ELR (cell line): Measurements from ENCODE around the gene ZNRF2.

Experiments
- DNase-seq: peaks from one replicate; pipeline ENCODE4 v3.0.0-alpha.2; 2015; ENCODE audit warnings: low read depth

ZNRF2 gene

GRCh38 chr7:30284298-30285066, at the start of gene ZNRF2:
Gene ZNRF2, plus strand, starts transcription at chr7:30284597. Its CDS starts 761 bp downstream, at chr7:30285358.
- DNase-seq, result peak; percentile 100

- no peak for DNase-seq
Measured at GRCh38 chr7:30237271-30237695, 47.1 kb upstream of the ZNRF2 start.

- DNase-seq, result peak; percentile 14
Measured at GRCh38 chr7:30238721-30239441, 45.5 kb upstream of the ZNRF2 start.

- DNase-seq, result no peak
Measured at GRCh38 chr7:30240106-30240800, 44.1 kb upstream of the ZNRF2 start.

- peak; percentile 45 for DNase-seq
Measured at GRCh38 chr7:30241767-30242166, 42.6 kb upstream of the ZNRF2 start.

- no peak for DNase-seq
Measured at GRCh38 chr7:30244340-30244739, 40.1 kb upstream of the ZNRF2 start.

DNA sequence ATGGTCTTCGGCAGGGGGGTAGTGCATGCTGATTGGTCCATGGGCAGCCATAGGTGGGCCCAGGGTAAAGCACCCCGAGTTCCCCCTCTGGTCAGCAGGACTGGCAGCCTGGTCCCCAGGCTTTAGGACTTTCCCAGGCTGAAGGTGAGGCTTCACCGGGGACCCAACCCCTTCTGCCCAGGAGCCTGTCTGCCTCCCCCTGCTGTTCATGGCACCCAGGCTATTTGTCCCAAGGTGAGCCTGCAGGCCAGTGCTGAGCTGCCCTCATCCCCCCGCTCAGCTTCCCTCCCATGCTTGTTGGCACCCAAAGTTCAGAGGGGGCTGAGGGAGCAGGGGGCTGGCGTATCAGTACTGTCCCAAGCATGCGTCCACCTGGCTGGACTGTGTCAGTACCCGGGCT, 38.5 kb upstream of the ZNRF2 start:
- no peak for DNase-seq

DNA sequence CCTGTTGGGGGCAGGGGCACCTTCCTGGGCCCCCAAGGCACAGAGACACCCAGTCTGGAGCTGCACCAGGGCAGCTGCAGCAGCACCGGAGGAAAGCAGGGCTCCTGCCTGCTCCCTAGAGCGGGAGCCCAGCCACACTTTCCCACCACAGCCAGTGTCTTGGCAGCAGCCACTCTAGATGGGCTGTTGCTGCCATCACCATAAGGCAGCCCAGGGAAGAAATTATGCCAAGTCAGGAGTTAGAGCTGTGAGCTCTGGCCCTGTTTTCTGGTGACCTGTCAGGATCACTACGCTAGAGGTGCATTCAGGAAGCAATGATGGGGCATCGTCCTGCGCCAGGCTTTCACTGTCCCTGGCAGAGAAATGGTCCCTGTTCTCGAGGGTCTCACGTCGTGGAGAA, 38.0 kb upstream of the ZNRF2 start:
- no peak for DNase-seq

- no peak for DNase-seq
Measured at GRCh38 chr7:30247541-30248401, 36.6 kb upstream of the ZNRF2 start.

DNA sequence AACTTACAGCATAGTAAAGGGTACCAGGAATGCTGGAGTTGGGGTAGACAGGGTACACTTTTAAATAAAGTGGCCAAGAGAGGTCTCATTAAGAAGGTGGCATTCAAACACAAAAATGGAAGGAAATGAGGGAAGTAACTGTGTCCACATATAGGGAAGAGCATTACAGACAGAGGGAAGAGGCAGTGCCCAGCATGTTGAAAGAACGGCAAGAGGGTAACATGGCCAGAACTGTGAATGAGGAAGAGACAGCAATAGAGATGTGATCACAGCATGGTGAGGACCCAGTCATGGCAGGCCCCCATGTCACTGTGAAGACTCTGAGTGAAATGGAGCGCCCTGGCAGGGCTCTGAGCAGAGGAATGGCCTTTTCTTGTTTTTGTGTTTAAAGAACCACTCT, 35.1 kb upstream of the ZNRF2 start:
- no peak for DNase-seq

DNA sequence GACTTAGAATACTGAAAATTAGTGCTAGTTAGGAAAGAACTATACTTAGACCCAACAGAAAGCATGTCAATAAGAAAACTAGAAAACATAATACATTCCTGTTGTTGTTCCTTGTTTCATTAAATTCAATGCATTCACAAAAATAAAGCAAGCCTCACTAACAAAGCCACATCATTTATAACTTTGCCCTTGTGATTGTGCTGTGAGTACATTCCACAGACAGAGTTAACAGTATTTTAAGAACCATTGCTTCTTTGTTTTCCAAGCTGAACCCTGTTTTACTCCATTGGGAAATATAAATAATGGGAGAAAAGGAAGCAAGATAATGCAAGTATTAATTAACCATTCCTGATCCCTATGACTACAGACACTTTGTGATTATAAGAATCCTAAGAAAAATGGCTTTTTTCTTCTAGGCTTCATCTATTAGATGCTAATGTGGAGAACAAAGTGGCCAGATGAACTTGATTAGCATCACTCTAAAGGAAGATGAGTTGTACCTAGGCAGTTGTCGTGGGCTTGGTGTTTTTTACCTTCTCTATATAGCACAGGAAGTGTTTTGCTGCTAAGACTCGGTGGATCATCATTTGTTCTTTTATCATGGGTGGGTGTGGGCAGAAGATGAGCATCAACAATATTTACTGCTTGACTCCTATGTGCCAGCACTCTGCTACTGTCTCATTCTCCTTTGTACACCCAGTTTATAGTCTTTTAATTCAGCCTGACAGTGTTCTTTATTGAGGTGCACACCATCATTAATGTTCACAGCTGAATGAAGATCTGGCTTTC, 34.2 kb upstream of the ZNRF2 start:
- no peak for DNase-seq

- no peak for DNase-seq
Measured at GRCh38 chr7:30251708-30252329, 32.6 kb upstream of the ZNRF2 start.

- peak; percentile 53 for DNase-seq
Measured at GRCh38 chr7:30252885-30253795, 31.3 kb upstream of the ZNRF2 start.

- DNase-seq, result no peak
Measured at GRCh38 chr7:30253796-30254165, 30.6 kb upstream of the ZNRF2 start.

DNA sequence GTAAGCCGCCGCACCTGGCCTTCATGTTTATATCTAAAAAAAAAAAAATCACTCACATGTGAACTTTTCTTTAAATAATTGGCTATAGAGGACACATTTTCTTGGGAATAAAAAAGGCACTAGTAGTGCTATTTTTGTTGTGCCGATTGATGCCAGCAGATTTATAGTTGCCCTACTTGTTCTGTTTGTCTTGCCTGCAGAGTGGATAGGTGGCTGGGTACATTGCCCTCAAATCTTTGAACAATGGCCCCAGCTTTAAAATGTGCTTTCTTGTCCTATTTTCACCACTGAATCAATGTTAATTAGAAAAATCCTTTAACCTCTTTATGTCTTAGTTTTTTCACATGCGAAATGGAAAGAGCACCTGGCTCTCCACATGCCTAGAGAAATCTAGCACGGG, 30.1 kb upstream of the ZNRF2 start:
- DNase-seq, result no peak

- DNase-seq, result no peak
Measured at GRCh38 chr7:30254717-30255063, 29.7 kb upstream of the ZNRF2 start.

DNA sequence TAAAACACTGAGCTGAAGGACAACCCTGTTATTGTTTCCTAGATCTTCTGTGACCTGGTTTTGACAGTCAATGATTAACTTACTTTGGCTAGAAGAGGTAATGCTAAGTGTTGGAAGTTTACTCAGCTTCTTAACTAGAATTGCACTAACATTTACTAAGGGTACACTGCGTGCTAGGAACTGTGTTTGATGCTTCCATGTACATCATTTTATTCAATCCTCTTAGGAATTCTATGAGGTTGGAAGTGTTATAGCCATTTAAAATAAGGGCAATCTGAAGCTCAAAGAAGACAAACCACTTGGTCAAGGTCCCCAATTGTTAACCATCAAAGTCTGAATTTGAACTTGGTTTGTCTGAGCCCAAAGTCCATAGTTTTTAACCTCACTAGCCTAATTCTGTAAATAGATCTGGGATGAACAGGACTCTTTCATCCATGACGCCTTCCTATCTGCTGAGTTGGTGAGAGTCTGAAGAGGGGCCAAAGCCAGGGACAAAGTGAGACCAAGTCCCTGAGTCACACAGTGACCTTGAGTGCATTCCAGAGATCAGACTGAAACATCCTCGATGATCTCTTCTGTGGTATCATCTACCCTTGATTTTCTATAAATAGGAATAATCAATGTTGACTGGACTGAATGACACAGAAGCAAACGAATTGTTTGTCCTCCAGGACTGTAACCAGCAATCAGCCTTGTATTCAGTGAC, 29.2 kb upstream of the ZNRF2 start:
- DNase-seq, result no peak

GRCh38 chr7:30256349-30256858, 28.0 kb upstream of the ZNRF2 start:
- DNase-seq, result no peak

GRCh38 chr7:30260246-30260768, 24.1 kb upstream of the ZNRF2 start:
- DNase-seq, result no peak
